NOMO-1 treated with dmso at 0.1 percent for 144 hours (cell line): ENCODE data around the gene LDB2.

Experiments used
- DNase-seq: peaks from one replicate; lab custom pipeline; 2025; ENCODE audit not compliant: unreplicated experiment; lab: John Stamatoyannopoulos, UW

Gene LDB2

GRCh38 chr4:16516796-16517439, 381.5 kb downstream of the LDB2 start:
- DNase-seq = no peak

- DNase-seq = no peak
Observed at GRCh38 chr4:16513876-16514275, 384.6 kb downstream of the LDB2 start.

GRCh38 chr4:16508968-16509367, 389.5 kb downstream of the LDB2 start:
- no peak for DNase-seq

- DNase-seq = no peak
Observed at GRCh38 chr4:16505726-16506125, 392.7 kb downstream of the LDB2 start.

GRCh38 chr4:16505267-16505666, 393.2 kb downstream of the LDB2 start:
- no peak for DNase-seq

GRCh38 chr4:16503421-16504100, 394.9 kb downstream of the LDB2 start:
- no peak for DNase-seq

- DNase-seq = no peak
Observed at GRCh38 chr4:16498978-16499377, 399.5 kb downstream of the LDB2 start.

- DNase-seq = no peak
Observed at GRCh38 chr4:16496501-16496900, 401.9 kb downstream of the LDB2 start.

- no peak for DNase-seq
Observed at GRCh38 chr4:16492872-16493271, 405.6 kb downstream of the LDB2 start.

- DNase-seq = no peak
Observed at GRCh38 chr4:16489226-16489625, 409.2 kb downstream of the LDB2 start.

GRCh38 chr4:16488084-16488483, 410.4 kb downstream of the LDB2 start:
- DNase-seq = no peak

- no peak for DNase-seq
Observed at GRCh38 chr4:16484711-16485110, 413.7 kb downstream of the LDB2 start.

- DNase-seq = no peak
Observed at GRCh38 chr4:16483540-16483939, 414.9 kb downstream of the LDB2 start.

GRCh38 chr4:16480011-16480410, 418.4 kb downstream of the LDB2 start:
- no peak for DNase-seq

- DNase-seq = no peak
Observed at GRCh38 chr4:16472537-16472936, 425.9 kb downstream of the LDB2 start.

GRCh38 chr4:16467061-16467460, 431.4 kb downstream of the LDB2 start:
- no peak for DNase-seq

GRCh38 chr4:16466581-16466980, 431.9 kb downstream of the LDB2 start:
- no peak for DNase-seq

- no peak for DNase-seq
Observed at GRCh38 chr4:16464651-16465050, 433.8 kb downstream of the LDB2 start.

GRCh38 chr4:16462656-16463055, 435.8 kb downstream of the LDB2 start:
- no peak for DNase-seq

- DNase-seq = no peak
Observed at GRCh38 chr4:16461362-16461761, 437.1 kb downstream of the LDB2 start.

GRCh38 chr4:16457944-16458343, 440.5 kb downstream of the LDB2 start:
- DNase-seq = no peak
